HG03175 (cell line): ENCODE results near the gene CTRL.
"Not testable (repeated sequence)": the region's sequence is repeated elsewhere in the genome, so short reads cannot be mapped to it uniquely, and the experiment has no call there.

Experiments
- ATAC-seq: cut with Tn5 transposase; IDR thresholded peaks from one replicate; pipeline ENCODE4 v1.9.1; 2021; ENCODE audit warnings: mild to moderate bottlenecking, moderate library complexity; ENCODE audit not compliant: unreplicated experiment

The CTRL gene

DNA sequence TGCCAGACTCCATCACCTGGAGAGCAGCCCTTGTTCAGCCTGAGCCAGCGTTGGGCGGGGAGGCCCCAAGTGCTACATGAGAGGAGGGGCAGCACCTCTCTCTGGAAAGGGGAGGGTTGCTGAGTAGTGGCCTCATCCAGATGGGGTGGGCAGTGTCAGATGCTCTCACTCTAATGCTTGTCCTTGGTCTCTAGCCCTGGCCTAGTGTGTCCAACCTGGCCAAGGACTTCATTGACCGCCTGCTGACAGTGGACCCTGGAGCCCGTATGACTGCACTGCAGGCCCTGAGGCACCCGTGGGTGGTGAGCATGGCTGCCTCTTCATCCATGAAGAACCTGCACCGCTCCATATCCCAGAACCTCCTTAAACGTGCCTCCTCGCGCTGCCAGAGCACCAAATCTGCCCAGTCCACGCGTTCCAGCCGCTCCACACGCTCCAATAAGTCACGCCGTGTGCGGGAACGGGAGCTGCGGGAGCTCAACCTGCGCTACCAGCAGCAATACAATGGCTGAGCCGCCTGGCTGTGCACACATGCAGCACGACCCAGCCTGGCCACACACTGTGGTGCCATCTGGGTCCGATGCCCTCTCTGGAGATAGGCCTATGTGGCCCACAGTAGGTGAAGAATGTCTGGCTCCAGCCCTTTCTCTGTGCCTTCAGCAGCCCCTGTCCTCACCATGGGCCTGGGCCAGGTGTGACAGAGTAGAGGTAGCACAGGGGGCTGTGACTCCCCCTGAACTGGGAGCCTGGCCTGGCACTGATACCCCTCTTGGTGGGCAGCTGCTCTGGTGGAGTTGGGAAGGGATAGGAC lies 4.3 kb downstream of the CTRL start:
- ATAC-seq, result no peak

DNA sequence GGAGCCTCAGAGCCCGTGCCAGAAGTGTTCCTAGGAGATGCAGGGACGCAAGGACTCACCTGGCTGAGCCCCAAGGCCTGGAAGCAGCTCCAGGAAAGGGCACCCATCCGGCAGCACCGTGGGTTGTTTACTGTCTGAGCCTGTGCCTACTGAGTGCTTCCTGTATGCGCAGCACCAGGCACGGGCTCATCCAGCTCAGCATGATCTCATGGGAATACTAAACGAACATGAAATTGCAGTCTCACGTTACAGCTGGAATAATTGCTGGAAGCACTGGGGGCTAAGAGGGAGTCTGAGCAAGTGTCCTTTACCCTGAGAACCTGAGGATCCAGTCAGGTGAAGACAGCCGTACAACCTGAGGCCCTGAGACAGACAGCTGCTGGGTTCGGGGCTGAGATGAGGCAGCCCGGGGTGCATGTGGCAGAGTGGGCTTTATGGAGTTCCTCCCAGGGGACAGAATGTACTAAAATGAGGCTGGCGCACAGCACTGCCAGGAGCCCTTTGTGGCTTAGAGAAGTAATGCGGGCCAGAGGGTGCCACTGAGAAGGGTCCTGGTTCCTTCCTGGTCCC lies 5.4 kb downstream of the CTRL start:
- no peak for ATAC-seq

DNA sequence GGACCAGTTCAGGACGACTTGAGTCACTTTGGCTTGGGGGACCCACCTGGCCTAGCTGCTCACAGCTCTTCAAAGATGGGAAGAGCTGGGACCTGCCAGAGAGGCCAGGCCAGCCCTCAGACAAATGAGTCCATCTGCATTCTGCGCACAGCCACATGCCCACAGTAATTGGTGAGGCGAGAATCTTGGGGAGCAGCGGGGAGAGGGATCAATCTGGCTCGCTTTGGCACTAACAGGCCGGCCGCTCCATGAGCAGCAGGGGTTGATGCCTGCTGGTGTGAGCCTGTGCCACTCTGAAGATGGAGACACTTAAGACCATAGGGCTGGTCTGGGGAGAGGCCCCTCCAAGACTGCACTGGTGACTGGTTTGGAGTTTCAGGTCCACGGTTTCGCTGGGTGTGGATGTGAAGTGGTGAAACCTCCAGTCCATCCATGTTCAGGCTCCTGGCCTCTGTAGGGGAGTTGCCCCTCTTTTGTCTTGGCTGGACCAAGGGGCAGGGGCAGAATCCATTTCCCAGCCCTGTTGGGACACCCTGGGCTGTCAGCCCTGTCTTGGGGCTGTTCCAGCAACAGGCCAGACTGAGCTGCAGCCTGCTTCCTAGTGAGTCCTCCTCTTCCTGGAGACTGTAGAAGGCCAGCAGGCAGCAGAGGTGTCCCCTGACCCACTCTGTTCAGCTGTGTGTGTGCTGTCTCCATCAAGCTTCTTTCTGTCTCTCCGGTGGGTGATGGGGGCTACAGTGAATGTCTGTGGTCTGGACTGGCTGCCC lies 7.3 kb downstream of the CTRL start:
- no peak for ATAC-seq

DNA sequence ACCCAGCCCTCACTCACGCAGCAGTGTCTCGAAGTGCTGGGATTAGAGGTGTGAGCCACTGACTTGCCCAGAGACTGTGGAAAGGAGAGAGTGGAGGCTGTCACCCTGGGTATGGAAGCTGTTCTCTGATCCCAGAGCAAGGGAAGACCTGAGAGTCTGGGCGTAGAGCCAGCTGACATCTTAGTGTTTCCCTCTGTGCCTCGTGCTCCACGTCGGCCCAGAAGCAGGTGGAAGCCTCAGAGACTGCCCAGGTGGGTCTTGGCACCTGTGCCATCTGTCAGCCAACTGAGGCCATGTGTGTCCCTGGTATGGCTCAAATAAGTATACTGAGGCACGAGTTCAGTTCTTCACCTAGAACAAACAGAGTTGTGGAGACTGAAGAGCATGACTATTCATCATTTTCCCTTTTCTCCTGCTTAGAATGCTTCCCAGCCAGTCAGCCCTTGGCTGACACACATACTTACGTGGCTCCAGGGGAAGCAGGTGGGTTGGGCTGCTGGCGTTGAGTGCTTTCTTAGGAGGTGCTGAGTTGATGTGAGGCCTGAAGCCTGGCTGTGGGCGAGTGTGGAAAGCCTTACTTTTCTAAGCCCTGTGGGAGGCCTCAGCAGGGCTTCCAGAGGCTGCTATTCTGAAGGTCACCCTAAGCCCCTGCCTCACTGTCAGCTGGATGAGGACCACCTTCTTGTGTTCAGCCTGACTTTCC lies 8.1 kb downstream of the CTRL start:
- no peak for ATAC-seq

DNA sequence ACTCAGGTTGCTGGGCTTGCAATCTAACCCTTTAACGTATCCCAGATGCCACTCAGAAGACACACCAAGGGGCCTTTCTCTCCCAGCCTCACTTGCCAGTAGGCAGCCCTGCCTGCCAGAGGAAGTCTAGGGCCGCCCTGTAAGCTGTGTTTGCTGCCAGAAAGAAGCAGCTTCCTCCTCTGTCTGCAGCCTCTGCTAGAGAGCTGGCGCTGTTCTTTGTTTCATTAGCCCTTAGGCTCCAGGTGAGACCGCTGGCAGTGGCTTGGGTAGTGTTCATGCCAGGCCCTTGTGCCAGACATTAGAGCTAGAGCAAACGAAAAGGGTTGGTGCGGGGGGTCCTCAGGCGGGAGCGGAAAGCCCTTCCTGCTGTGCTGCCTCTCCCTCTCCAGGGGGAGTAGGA lies 8.9 kb downstream of the CTRL start:
- no peak for ATAC-seq

DNA sequence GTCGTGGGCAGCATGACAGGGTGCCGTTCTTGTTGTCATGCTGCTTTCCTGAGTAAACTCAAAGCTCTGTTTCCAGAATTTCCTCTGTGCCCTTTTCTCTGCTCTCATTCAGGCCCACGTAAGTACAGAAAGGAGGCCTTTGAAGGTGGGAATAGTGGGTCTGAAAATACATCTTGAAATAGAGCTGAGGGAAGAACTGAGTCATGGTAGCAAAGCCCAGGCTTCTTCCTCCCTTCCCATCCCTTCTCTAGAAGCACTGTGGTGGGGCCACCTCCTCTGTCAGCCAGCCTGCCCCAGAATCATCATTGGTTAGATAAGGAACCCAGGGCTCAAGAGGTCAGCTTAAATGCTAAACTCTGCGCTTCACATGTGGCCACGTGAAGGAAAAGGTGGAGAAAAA lies 9.4 kb downstream of the CTRL start:
- ATAC-seq, result no peak

DNA sequence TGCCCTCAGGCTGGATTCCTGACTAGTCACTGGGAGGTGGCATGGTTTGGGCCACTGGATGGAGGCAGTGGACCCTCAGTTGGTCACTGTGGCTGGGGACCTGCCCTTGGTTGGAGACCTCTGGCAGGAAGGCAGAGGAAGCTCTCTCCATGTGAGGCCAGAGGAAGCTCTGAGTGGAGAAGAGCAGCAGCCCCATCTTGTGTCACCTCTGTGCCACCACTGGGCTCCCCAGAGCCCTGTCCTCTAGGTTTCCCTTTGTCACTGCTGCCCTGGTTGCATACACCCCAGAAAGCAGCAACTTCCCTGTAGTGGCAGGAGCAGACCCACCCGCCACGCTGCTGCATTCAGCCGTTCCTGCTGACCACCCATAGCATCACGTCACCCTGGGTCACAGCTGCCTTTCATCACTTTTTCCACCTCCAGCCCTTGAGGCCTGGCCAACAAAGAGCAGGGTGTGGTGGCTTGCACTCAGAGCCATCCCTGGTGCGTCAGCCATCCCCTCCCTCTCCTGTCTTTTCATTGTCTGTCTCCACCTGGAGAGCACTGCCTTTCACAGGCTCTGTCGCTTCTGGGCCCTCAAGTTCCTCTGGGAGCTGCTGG lies 11.9 kb downstream of the CTRL start:
- ATAC-seq, result no peak

DNA sequence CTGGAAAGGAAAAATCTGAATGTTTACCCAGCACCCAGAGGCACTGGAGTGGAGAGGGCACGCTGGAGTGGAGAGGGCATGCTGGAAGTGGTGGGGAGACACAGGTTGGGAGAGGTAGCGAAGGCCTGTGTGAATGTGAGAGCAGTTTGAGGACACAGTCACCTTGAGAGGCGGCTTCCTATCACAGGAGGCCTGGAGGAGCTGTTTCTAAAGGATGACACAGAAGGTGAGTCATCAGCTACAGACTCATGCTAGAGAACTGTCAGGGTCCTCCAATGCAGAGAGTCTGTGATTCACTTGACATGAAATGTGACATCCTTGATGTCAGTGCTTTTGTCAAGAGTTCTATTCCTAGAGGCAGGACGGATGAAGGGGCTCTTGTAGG lies 13.8 kb downstream of the CTRL start:
- ATAC-seq, result no peak

DNA sequence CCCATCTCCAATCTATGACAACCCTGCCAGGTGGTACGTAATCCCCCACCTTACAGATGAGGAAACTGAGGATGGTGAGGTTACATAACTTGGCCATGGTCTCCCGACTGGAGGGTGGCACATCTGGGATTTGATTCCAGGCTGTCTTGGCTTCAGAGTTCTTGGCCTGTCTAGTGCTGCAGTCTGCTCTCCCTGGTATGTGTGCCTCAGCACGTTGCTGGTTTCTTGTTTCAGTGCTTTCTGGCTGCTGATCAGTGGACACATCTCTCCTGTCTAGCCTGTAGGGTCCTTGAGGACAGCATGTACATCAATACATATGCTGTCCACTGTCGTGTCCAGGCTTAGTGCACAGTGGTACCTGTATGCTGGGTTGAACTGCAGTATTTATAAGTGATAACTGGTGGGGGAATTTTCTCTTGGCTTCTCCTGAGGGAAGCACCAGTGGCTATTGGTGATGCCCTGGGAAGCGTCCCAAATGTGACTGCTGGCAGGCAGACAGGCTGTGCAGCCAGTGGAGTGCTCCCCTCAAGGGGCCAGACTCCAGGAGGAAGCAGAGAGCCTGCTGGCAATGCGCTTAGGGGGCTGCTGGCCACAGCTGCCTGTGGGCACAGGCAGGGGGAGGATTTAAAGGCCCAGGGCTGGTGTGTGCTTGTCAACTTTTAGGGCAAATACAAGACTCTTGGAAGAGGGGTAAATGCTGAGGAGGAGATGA lies 14.4 kb downstream of the CTRL start:
- ATAC-seq, result no peak

DNA sequence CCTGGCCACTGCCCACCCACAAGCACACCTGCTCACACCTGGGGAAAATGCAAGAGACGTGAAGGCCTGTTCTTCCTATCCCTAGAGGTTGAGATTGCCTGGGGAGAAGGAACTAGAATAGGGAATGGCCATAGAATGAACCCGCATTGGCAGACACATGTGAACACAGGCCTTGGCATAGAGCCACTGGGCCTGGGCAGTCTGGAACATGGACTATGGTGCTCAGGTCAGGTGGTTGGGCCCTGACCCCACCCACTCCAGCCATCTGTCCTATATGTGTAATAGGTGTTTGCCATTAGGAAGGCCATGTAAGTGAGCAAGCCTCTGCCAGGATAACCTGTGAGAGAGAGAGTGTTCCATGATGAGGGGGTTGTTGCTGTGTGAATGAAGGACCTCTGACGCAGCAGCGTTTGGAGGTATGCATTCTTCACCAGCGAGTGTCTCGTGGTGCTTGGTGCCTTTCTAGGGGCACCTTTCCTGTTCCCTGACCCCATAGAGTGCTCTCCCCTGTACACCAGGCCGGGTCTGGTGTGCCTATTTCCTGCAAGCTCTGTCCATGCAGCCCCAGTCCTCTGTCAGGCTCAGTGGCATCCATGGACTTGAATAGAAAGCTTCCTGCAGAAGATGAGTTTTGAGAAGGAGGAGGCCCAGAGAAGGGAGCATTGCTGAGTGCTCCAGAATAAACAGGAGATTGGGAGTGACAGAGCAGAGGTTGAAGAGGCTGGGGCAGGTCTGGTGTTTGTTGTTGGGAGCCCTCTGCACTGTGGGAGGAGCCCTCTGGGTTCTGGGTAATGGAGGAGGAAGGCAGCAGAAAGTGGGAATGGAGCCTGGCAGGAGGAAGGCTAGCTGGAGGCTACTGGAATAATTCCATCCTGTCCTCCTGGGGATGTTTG lies 15.6 kb downstream of the CTRL start:
- no peak for ATAC-seq

DNA sequence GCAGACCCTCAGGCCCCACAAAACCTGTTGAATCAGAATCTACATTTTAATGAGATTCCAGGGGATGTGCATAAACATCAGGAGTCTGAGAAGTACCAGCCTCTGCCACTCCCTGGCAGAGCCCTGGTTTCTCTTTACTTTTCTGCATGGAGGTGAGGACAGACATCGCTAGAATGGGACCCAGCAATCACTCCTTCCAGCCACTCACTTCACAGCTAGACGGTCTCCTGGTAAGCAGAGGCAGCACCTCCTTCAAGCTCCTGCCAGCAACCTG lies 16.2 kb downstream of the CTRL start:
- ATAC-seq, result not testable (repeated sequence)

DNA sequence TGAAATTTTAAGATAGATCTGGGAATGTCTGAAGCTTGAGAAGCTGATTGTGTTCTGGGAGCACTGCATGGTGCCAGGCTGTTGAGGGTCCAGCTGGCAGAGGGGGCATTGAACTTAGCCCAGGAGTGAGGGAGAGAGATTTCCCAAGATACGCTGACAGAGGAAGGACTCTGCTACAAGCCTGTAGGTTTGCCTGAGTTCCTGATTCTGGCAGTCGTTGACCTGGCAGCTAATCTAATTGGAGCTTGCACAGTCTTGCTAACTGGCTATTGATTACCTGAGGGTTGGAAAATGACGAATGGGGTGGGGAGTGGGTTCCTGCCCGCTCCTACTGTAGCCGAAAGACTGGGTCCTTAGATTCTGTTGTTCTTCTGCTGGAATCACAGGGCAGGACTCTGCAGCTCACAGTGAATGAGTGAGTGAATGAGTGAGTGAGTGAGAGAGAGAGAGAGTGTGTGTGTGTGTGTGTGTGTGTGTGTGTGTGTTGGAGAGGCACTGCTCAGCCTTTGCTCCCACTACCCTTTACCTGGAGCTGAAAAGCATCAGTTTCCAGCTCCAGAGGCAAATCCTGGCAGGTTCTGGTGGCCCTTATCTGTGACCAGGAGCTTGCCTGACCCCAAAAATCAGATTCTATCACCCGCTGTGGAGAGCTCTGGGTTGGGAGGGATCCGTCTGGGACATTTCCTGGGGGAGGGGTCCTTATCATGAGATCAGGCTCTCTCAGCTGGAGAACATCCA lies 16.7 kb downstream of the CTRL start:
- no peak for ATAC-seq

DNA sequence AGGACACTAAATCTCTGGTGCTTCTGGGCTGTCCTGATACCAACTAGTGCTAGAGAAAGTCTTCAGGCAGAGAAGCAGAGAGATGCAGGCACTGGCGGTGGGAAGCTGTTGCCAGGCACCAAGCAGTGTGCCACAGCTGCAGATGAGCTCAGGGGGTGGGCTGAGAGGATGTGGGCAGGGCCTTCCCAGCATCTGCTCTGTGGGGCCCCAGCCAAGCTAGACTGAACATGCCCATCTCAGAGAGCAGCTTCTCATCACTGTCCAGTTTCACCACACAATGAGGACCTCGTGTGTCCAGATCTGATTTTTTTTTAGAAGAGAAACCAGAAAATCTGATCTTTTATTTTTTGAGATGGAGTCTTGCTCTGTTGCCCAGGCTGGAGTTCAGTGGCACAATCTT lies 21.5 kb downstream of the CTRL start:
- no peak for ATAC-seq

DNA sequence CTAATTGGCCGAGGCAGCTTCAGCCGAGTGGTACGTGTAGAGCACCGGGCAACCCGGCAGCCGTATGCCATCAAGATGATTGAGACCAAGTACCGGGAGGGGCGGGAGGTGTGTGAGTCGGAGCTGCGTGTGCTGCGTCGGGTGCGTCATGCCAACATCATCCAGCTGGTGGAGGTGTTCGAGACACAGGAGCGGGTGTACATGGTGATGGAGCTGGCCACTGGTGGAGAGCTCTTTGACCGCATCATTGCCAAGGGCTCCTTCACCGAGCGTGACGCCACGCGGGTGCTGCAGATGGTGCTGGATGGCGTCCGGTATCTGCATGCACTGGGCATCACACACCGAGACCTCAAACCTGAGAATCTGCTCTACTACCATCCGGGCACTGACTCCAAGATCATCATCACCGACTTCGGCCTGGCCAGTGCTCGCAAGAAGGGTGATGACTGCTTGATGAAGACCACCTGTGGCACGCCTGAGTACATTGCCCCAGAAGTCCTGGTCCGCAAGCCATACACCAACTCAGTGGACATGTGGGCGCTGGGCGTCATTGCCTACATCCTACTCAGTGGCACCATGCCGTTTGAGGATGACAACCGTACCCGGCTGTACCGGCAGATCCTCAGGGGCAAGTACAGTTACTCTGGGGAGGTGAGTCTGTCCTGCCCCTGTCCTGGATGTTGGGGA lies 22.5 kb downstream of the CTRL start:
- no peak for ATAC-seq

DNA sequence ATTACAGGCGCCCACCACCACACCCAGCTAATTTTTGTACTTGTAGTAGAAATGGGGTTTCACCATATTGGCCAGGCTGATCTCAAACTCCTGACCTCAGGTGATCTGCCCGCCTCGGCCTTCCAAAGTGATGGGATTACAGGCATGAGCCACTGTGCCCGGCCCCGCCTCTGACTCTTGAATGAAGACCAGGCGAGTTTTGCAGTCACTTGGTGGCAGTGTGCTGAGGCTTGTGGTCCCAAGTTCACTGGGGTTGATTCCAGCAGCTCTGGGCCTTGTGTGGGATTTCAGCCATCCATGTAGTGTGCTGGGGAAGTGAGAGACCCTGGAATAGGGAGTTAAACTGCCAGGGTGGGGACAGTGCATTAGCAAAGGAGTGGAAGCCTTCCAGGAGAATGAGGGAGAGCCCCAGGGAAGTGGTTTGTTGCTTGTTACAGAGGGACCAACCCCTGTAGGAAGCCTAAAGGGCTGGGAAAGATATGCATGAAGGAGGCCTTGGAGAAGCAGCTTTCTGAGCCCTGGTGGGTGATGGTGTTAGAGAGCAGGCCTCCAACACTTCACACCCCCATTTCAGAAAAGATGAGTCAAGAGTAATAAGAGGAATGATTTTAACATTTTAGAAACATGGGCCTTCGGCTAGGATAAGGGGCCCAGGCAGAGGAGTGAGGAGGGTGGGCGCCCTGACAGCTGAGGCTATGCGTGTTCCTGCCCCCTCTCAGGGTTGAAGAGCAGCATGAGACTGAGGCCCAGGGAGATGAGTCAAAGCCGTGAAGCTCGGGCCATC lies 24.1 kb downstream of the CTRL start:
- ATAC-seq, result no peak

DNA sequence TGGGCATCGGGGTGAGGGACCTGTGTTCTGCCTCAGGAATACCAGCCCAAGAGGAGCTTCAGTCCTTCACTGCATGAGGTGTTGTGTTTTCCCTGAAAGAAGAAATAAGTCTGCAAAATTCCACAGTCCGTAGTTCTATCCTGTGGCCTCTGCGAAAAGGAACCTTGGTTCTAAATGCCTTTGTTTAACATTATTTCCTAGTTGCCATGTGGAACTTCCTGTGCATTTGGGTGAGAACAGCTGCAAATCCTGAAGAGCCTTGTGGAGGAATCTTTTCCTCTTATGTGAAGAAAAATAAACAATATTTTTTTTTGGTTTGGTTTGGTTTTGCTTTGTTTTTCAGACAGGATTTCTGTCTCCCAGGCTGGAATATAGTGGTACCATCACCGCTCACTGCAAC lies 28.8 kb downstream of the CTRL start:
- ATAC-seq, result no peak

DNA sequence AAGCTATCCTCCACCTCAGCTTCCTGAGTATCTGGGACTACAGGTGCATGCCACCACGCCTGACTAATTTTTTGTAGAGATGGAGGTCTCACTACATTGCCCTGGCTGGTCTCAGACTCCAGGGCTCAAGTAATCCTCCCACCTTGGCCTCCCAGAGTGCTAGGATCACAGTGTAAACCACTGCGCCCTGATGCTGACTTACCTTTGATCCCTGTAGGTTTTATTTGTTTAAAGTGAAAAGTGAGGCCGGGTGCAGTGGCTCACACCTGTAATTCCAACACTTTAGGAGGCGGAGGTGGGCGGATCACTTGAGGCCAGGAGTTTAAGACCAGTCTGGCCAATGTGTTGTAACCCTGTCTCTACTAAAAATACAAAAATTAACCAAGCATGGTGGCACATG lies 29.9 kb downstream of the CTRL start:
- ATAC-seq, result no peak

DNA sequence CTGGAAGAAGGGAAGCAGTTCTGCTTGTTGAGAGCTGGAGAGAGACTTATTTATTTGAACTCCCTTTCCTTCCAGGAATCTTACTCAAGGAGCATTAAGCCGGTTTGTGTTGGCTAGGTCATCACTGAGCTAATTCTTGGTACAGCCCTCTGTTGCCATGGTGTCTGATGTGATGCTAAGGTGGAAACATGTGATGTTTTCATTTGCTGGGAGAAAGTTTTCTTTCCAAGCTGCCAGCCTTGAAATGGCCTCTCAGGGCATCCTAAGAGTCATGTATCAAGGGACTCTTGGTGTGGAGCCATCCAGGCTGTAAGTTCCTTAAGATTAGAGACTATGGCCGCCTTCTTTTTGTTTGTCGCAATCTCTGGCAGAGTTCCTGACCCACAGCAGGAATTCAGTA lies 34.4 kb downstream of the CTRL start:
- no peak for ATAC-seq
